Measurements from ENCODE around the gene CEBPZ. TPM values are rescaled to one million over a fixed set of nuclear protein-coding genes. Genes with fewer than 3 reads are reported as not detected.

CEBPZ gene
- polyA plus RNA-seq, 1 experiment, result 21.1 TPM

GRCh38 chr2:37181726-37182684, 49.4 kb downstream of the CEBPZ start:
- no peak for TF ChIP-seq CTCF (IDR thresholded peaks at IDR 0.05; ENCODE audit: low read depth, low read length)
- DNase-seq (ENCODE audit: low read depth, low spot score), result no peak
- Histone ChIP-seq H3K27me3 (ENCODE audit: control insufficient read depth, insufficient read depth, low read length) (no peaks in the 10 kb centered on the region), H3K9me3 (ENCODE audit: control insufficient read depth, insufficient read depth, low read length) (no peaks in the 10 kb centered on the region), H3K4me3 (ENCODE audit: low read depth, low read length) (no peak overlapping the region), H3K27ac (ENCODE audit: low read depth, low read length) (no peak overlapping the region)
- ChIA-PET CTCF (interaction anchor here (0.7 to 3.8 kb wide), 3 partner anchors 14 to 695 kb away, joined by 3 to 16 read pairs (median 7); no protein-coding TSS in a partner anchor), POLR2A (interaction anchor here (1.4 kb wide), 1 partner anchor 25 kb away, joined by 6 read pairs; the partner anchor contains the start of gene EIF2AK2)

- CTCF ChIA-PET, result interaction anchor here (0.6 to 1.5 kb wide), 4 partner anchors 10 to 697 kb away, joined by 3 to 6 read pairs (median 3); no protein-coding TSS in a partner anchor
- H3K27ac ChIP-seq (ENCODE audit: low read depth, low read length), result no peak overlapping the region
- DNase-seq (ENCODE audit: low read depth, low spot score), result no peak
- POLR2A ChIA-PET, result interaction anchor here (0.7 to 1.4 kb wide), 2 partner anchors 24 to 1357 kb away, joined by 3 to 6 read pairs; partner anchors contain the start of gene EIF2AK2
- no peak overlapping the region for H3K4me3 ChIP-seq (ENCODE audit: low read depth, low read length)
- no peak for TF ChIP-seq CTCF (IDR thresholded peaks at IDR 0.05; ENCODE audit: low read depth, low read length)
- H3K27me3 ChIP-seq (ENCODE audit: control insufficient read depth, insufficient read depth, low read length), result no peaks in the 10 kb centered on the region
- H3K9me3 ChIP-seq (ENCODE audit: control insufficient read depth, insufficient read depth, low read length), result no peaks in the 10 kb centered on the region
These were observed 50.8 kb downstream of the CEBPZ start for GRCh38 chr2:37180640-37181039.

GRCh38 chr2:37180006-37180639, 51.3 kb downstream of the CEBPZ start:
- CTCF ChIA-PET, result interaction anchor here (0.6 to 1.3 kb wide), 4 partner anchors 9 to 35 kb away, joined by 3 to 6 read pairs (median 3); no protein-coding TSS in a partner anchor
- Histone ChIP-seq H3K27ac (ENCODE audit: low read depth, low read length) (no peak overlapping the region), H3K4me3 (ENCODE audit: low read depth, low read length) (no peak overlapping the region), H3K9me3 (ENCODE audit: control insufficient read depth, insufficient read depth, low read length) (no peaks in the 10 kb centered on the region), H3K27me3 (ENCODE audit: control insufficient read depth, insufficient read depth, low read length) (no peaks in the 10 kb centered on the region)
- POLR2A ChIA-PET, result interaction anchor here (0.7 kb wide), 1 partner anchor 1357 kb away, joined by 3 read pairs; no protein-coding TSS in a partner anchor
- TF ChIP-seq CTCF (IDR thresholded peaks at IDR 0.05; ENCODE audit: low read depth, low read length), result no peak
- DNase-seq (ENCODE audit: low read depth, low spot score), result no peak

- no peak for TF ChIP-seq CTCF (IDR thresholded peaks at IDR 0.05; ENCODE audit: low read depth, low read length)
- Histone ChIP-seq H3K4me3 (ENCODE audit: low read depth, low read length) (no peak overlapping the region), H3K27ac (ENCODE audit: low read depth, low read length) (no peak overlapping the region), H3K27me3 (ENCODE audit: control insufficient read depth, insufficient read depth, low read length) (no peaks in the 10 kb centered on the region), H3K9me3 (ENCODE audit: control insufficient read depth, insufficient read depth, low read length) (no peaks in the 10 kb centered on the region)
- POLR2A ChIA-PET, result no interaction called here
- CTCF ChIA-PET, result no interaction called here
- no peak for DNase-seq (ENCODE audit: low read depth, low spot score)
These were observed 57.7 kb downstream of the CEBPZ start for GRCh38 chr2:37173741-37174140.

All from AG04450 (cell line).